Activated CD4-positive, alpha-beta T cell treated with anti-CD3 and anti-CD28 coated beads, Interleukin-2, amount 50 U/mL, for 16 hours (primary cell): ENCODE data around the gene GRHPR.

Source experiments
- DNase-seq: peaks from one replicate; pipeline ENCODE4 v3.0.0-alpha.2; 2020

GRHPR gene

DNA sequence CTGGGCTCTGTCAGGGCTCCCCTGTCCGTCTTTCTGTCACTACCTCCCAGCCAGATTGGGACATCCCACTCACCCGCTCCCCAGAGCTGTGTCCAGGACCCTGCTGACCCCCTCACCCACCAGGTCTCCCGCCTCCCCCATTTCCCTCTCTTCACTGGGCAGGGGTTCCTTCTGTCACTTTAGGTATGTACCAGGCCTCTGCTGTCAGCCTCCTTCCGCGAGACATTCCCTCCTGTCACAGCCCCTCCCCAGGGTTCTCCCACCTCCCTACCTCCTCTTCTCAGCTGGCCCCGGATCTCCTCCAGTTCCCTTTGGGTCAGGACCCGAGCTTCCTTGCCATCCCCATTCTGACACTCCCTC is 63.7 kb downstream of the GRHPR start:
- no peak for DNase-seq
